ENCODE measurements around the gene TMEM132C. TPM values are rescaled to one million over a fixed set of nuclear protein-coding genes. Genes with fewer than 3 reads are reported as not detected.

Gene TMEM132C
- total RNA-seq, 4 donors from 2014 or later = 1.2 to 3.8 (median 2.3) TPM

GRCh38 chr12:128664501-128664900 lies 397.5 kb downstream of the TMEM132C start:
- no peak overlapping the region for H3K27ac ChIP-seq
- H3K4me3 ChIP-seq = no peak overlapping the region
- no peaks in the 10 kb centered on the region for H3K9me3 ChIP-seq
- no peaks in the 10 kb centered on the region for H3K36me3 ChIP-seq
- DNase-seq (ENCODE audit: low spot score in 2 of 2) = no peak
- no peaks in the 10 kb centered on the region for H3K27me3 ChIP-seq
- no peak for TF ChIP-seq CTCF (IDR thresholded peaks at IDR 0.05)
- no peak for TF ChIP-seq EP300 (IDR thresholded peaks at IDR 0.05)
- no peak for TF ChIP-seq POLR2A (IDR thresholded peaks at IDR 0.05)
- no peaks in the 10 kb centered on the region for H3K4me1 ChIP-seq
- WGBS = 82% methylated on average over 9 of the region's 9 CpGs

GRCh38 chr12:128667193-128667592 lies 400.2 kb downstream of the TMEM132C start:
- H3K36me3 ChIP-seq = no peaks in the 10 kb centered on the region
- H3K27me3 ChIP-seq = no peaks in the 10 kb centered on the region
- TF ChIP-seq POLR2AphosphoS5 (IDR thresholded peaks at IDR 0.05) (no peak), EP300 (IDR thresholded peaks at IDR 0.05) (no peak), POLR2A (IDR thresholded peaks at IDR 0.05) (no peak)
- H3K9me3 ChIP-seq = no peaks in the 10 kb centered on the region
- WGBS = 93% methylated on average over 7 of the region's 7 CpGs
- no peaks in the 10 kb centered on the region for H3K4me1 ChIP-seq
- DNase-seq (ENCODE audit: low spot score in 2 of 2) = no peak
- no peak overlapping the region for H3K27ac ChIP-seq
- H3K4me3 ChIP-seq = no peak overlapping the region

- H3K9me3 ChIP-seq = no peaks in the 10 kb centered on the region
- 81% methylated on average over 5 of the region's 5 CpGs for WGBS
- H3K4me1 ChIP-seq = no peaks in the 10 kb centered on the region
- no peaks in the 10 kb centered on the region for H3K36me3 ChIP-seq
- TF ChIP-seq POLR2A (IDR thresholded peaks at IDR 0.05) = no peak
- TF ChIP-seq EP300 (IDR thresholded peaks at IDR 0.05) = no peak
- no peak for TF ChIP-seq CTCF (IDR thresholded peaks at IDR 0.05)
- no peak for TF ChIP-seq POLR2AphosphoS5 (IDR thresholded peaks at IDR 0.05)
- no peaks in the 10 kb centered on the region for H3K27me3 ChIP-seq
- no peak for DNase-seq (ENCODE audit: low spot score in 2 of 2)
- H3K4me3 ChIP-seq = no peak overlapping the region
- no peak overlapping the region for H3K27ac ChIP-seq
Observed at GRCh38 chr12:128671528-128672042, 404.6 kb downstream of the TMEM132C start.

- no peak for DNase-seq (ENCODE audit: low spot score in 2 of 2)
- Histone ChIP-seq H3K4me3 (no peak overlapping the region), H3K4me1 (no peaks in the 10 kb centered on the region), H3K9me3 (no peaks in the 10 kb centered on the region), H3K27ac (no peak overlapping the region), H3K36me3 (no peaks in the 10 kb centered on the region), H3K27me3 (no peaks in the 10 kb centered on the region)
- TF ChIP-seq EP300 (IDR thresholded peaks at IDR 0.05) (no peak), POLR2A (IDR thresholded peaks at IDR 0.05) (no peak), POLR2AphosphoS5 (IDR thresholded peaks at IDR 0.05) (no peak), CTCF (IDR thresholded peaks at IDR 0.05) (no peak)
Observed at GRCh38 chr12:128672428-128672827, 405.5 kb downstream of the TMEM132C start.

- DNase-seq (ENCODE audit: low spot score in 2 of 2) = no peak
- no peaks in the 10 kb centered on the region for H3K27me3 ChIP-seq
- no peaks in the 10 kb centered on the region for H3K9me3 ChIP-seq
- WGBS = 69% methylated on average over 4 of the region's 4 CpGs
- no peak for TF ChIP-seq CTCF (IDR thresholded peaks at IDR 0.05)
- no peak for TF ChIP-seq POLR2A (IDR thresholded peaks at IDR 0.05)
- no peak for TF ChIP-seq POLR2AphosphoS5 (IDR thresholded peaks at IDR 0.05)
- no peak for TF ChIP-seq EP300 (IDR thresholded peaks at IDR 0.05)
- no peaks in the 10 kb centered on the region for H3K4me1 ChIP-seq
- no peak overlapping the region for H3K4me3 ChIP-seq
- no peaks in the 10 kb centered on the region for H3K36me3 ChIP-seq
- H3K27ac ChIP-seq = no peak overlapping the region
Observed at GRCh38 chr12:128672893-128673292, 405.9 kb downstream of the TMEM132C start.

GRCh38 chr12:128675576-128675975 lies 408.6 kb downstream of the TMEM132C start:
- no peak overlapping the region for H3K4me3 ChIP-seq
- H3K4me1 ChIP-seq = no peaks in the 10 kb centered on the region
- H3K9me3 ChIP-seq = no peaks in the 10 kb centered on the region
- no peaks in the 10 kb centered on the region for H3K36me3 ChIP-seq
- no peak for TF ChIP-seq POLR2A (IDR thresholded peaks at IDR 0.05)
- no peak for TF ChIP-seq EP300 (IDR thresholded peaks at IDR 0.05)
- no peak for TF ChIP-seq CTCF (IDR thresholded peaks at IDR 0.05)
- TF ChIP-seq POLR2AphosphoS5 (IDR thresholded peaks at IDR 0.05) = no peak
- no peak overlapping the region for H3K27ac ChIP-seq
- no peaks in the 10 kb centered on the region for H3K27me3 ChIP-seq
- DNase-seq (ENCODE audit: low spot score in 2 of 2) = no peak
